Muscle of leg (tissue), 11 donors: ENCODE data around the gene DNAI2. TPM values are rescaled to one million over a fixed set of nuclear protein-coding genes. Genes with fewer than 3 reads are reported as not detected.
A peak's percentile ranks its signal among the peaks of the same experiment; 100 is the strongest.
"Not testable (repeated sequence)": the region's sequence is repeated elsewhere in the genome, so short reads cannot be mapped to it uniquely, and the experiment has no call there.

Source experiments
- DNase-seq: peaks from one replicate; pipeline ENCODE4 v3.0.0; 2013
- H3K27ac ChIP-seq: one replicate; pipeline ENCODE4 v1.5.1; 2013; ENCODE audit warnings: mild to moderate bottlenecking, low read length, control low read depth
- H3K27me3 ChIP-seq: one replicate; pipeline ENCODE4 v1.6.1; 2013; ENCODE audit warnings: low read length; ENCODE audit not compliant: control insufficient read depth, insufficient read depth
- H3K36me3 ChIP-seq: one replicate; pipeline ENCODE4 v1.6.1; 2013; ENCODE audit warnings: low read length; ENCODE audit not compliant: control insufficient read depth, insufficient read depth
- H3K4me1 ChIP-seq: one replicate; pipeline ENCODE4 v1.6.1; 2013; ENCODE audit warnings: low read length; ENCODE audit not compliant: control insufficient read depth, insufficient read depth
- H3K4me3 ChIP-seq: one replicate; pipeline ENCODE4 v1.5.1; 2013; ENCODE audit warnings: low read length, control low read depth
- H3K9me3 ChIP-seq: replicated peaks from 2 replicates; pipeline ENCODE4 v1.6.1; 2013; ENCODE audit warnings: low read depth, low read length; ENCODE audit not compliant: control insufficient read depth
- WGBS: methylation state at CpG from one replicate; pipeline ENCODE4 v1.1.5; 2013; ENCODE audit warnings: missing lambda C conversion rate; ENCODE audit not compliant: insufficient coverage; 5-methylcytosine and 5-hydroxymethylcytosine counted together
- polyA plus RNA-seq, 8 donors: library from polyadenylated mRNA; unstranded; fragments of 120-200 nt; gene quantifications; one replicate each; pipeline versions ENCODE4 v1.2.1 to v1.2.3, GENCODE V29; 2013; ENCODE audit warnings: inconsistent platforms in 1 of 8, low replicate concordance in 1 of 8; ENCODE audit not compliant: insufficient read length in 8 of 8, insufficient read depth in 1 of 8
- total RNA-seq: library from RNA; stranded (reverse); fragments of 120-200 nt; gene quantifications from one replicate; pipeline ENCODE4 v1.2.4, GENCODE V29; 2013

DNAI2 gene
- total and polyA plus RNA-seq, 9 donors: 0.09 to 0.38 (median 0.17) TPM; not detected in 3

- Histone ChIP-seq H3K27ac (peak overlapping the region; percentile 83), H3K4me1 (peaks cover 77% of the 10 kb centered on the region), H3K27me3 (peaks cover 5% of the 10 kb centered on the region)
These were observed 1.3 kb upstream of the DNAI2 start for GRCh38 chr17:74272731-74273201.

GRCh38 chr17:74274709-74275340 lies 791 bp downstream of the DNAI2 start:
- Histone ChIP-seq H3K4me3 (no peak overlapping the region), H3K4me1 (peaks cover 69% of the 10 kb centered on the region), H3K27ac (peak overlapping the region; percentile 67), H3K36me3 (no peaks in the 10 kb centered on the region), H3K9me3 (no peaks in the 10 kb centered on the region), H3K27me3 (peaks cover 5% of the 10 kb centered on the region)
- no peak for DNase-seq
- WGBS: 68% methylated on average over 8 of the region's 14 CpGs

More at GRCh38 chr17:74272731-74273201, 1.3 kb upstream of the DNAI2 start:
- Histone ChIP-seq H3K36me3 (no peaks in the 10 kb centered on the region), H3K4me3 (no peak overlapping the region), H3K9me3 (no peaks in the 10 kb centered on the region)
- peak; percentile 96 for DNase-seq
- WGBS: 7% methylated on average over 8 of the region's 10 CpGs

GRCh38 chr17:74276051-74276476 lies 2.0 kb downstream of the DNAI2 start:
- Histone ChIP-seq H3K27ac (peak overlapping the region; percentile 93), H3K4me1 (peaks cover 68% of the 10 kb centered on the region), H3K9me3 (no peaks in the 10 kb centered on the region), H3K27me3 (peaks cover 5% of the 10 kb centered on the region), H3K4me3 (no peak overlapping the region), H3K36me3 (no peaks in the 10 kb centered on the region)
- DNase-seq: peak; percentile 98
- 27% methylated on average over 7 of the region's 12 CpGs for WGBS

- no peaks in the 10 kb centered on the region for H3K36me3 ChIP-seq
These were observed 2.5 kb downstream of the DNAI2 start for GRCh38 chr17:74276541-74277009.

GRCh38 chr17:74277935-74278334 lies 3.9 kb downstream of the DNAI2 start:
- no CpG with 5 or more reads among the region's 1 CpG for WGBS

More at GRCh38 chr17:74276541-74277009, 2.5 kb downstream of the DNAI2 start:
- peak; percentile 85 for DNase-seq
- H3K4me1 ChIP-seq: peaks cover 65% of the 10 kb centered on the region
- H3K27me3 ChIP-seq: peaks cover 5% of the 10 kb centered on the region
- 10% methylated on average over 2 of the region's 5 CpGs for WGBS
- peak overlapping the region; percentile 93 for H3K27ac ChIP-seq
- H3K9me3 ChIP-seq: no peaks in the 10 kb centered on the region
- no peak overlapping the region for H3K4me3 ChIP-seq

GRCh38 chr17:74279617-74280016 lies 5.6 kb downstream of the DNAI2 start:
- not testable (repeated sequence) for H3K27ac ChIP-seq, DNase-seq, H3K4me3 ChIP-seq, H3K27me3 ChIP-seq, H3K9me3 ChIP-seq, H3K36me3 ChIP-seq
- H3K4me1 ChIP-seq: peaks cover 38% of the 10 kb centered on the region
- 85% methylated on average over 4 of the region's 7 CpGs for WGBS

More at GRCh38 chr17:74277935-74278334, 3.9 kb downstream of the DNAI2 start:
- no peak overlapping the region for H3K27ac ChIP-seq
- no peaks in the 10 kb centered on the region for H3K9me3 ChIP-seq
- H3K4me1 ChIP-seq: peaks cover 51% of the 10 kb centered on the region
- no peaks in the 10 kb centered on the region for H3K36me3 ChIP-seq
- no peak for DNase-seq
- no peak overlapping the region for H3K4me3 ChIP-seq
- H3K27me3 ChIP-seq: peaks cover 5% of the 10 kb centered on the region

GRCh38 chr17:74280093-74280513 lies 6.1 kb downstream of the DNAI2 start:
- Histone ChIP-seq H3K27me3 (peaks cover 5% of the 10 kb centered on the region), H3K4me1 (peaks cover 38% of the 10 kb centered on the region), H3K27ac (no peak overlapping the region), H3K36me3 (no peaks in the 10 kb centered on the region), H3K9me3 (no peaks in the 10 kb centered on the region), H3K4me3 (no peak overlapping the region)
- 68% methylated on average over 7 of the region's 9 CpGs for WGBS
- peak; percentile 64 for DNase-seq

GRCh38 chr17:74281799-74282198 lies 7.8 kb downstream of the DNAI2 start:
- no peak for DNase-seq
- Histone ChIP-seq H3K27me3 (peaks cover 7% of the 10 kb centered on the region), H3K27ac (no peak overlapping the region), H3K4me1 (peaks cover 25% of the 10 kb centered on the region), H3K36me3 (no peaks in the 10 kb centered on the region), H3K4me3 (no peak overlapping the region), H3K9me3 (no peaks in the 10 kb centered on the region)
- 92% methylated on average over 19 of the region's 20 CpGs for WGBS

GRCh38 chr17:74282274-74282586 lies 8.2 kb downstream of the DNAI2 start:
- H3K27me3 ChIP-seq, H3K36me3 ChIP-seq, H3K4me3 ChIP-seq, DNase-seq, H3K9me3 ChIP-seq, H3K27ac ChIP-seq: not testable (repeated sequence)
- H3K4me1 ChIP-seq: peaks cover 20% of the 10 kb centered on the region
- WGBS: 100% methylated on average over 1 of the region's 4 CpGs

- Histone ChIP-seq H3K4me3 (no peak overlapping the region), H3K36me3 (no peaks in the 10 kb centered on the region), H3K4me1 (peaks cover 16% of the 10 kb centered on the region), H3K9me3 (no peaks in the 10 kb centered on the region), H3K27me3 (peaks cover 7% of the 10 kb centered on the region), H3K27ac (no peak overlapping the region)
- 63% methylated on average over 4 of the region's 9 CpGs for WGBS
- DNase-seq: no peak
These were observed 8.7 kb downstream of the DNAI2 start for GRCh38 chr17:74282587-74283370.
